Measurements from ENCODE around the gene COL6A1.
"Not testable (repeated sequence)": the region's sequence is repeated elsewhere in the genome, so short reads cannot be mapped to it uniquely, and the experiment has no call there.

The COL6A1 gene

GRCh38 chr21:45965084-45965809 lies 16.3 kb upstream of the COL6A1 start:
- no peak for ATAC-seq

GRCh38 chr21:45966791-45967394 lies 14.7 kb upstream of the COL6A1 start:
- no peak for ATAC-seq

GRCh38 chr21:45969921-45970673 lies 11.5 kb upstream of the COL6A1 start:
- no peak for ATAC-seq

GRCh38 chr21:45970674-45971615 lies 10.6 kb upstream of the COL6A1 start:
- peak; percentile 51 to 56 for ATAC-seq

GRCh38 chr21:45971616-45972352 lies 9.8 kb upstream of the COL6A1 start:
- no peak for ATAC-seq

GRCh38 chr21:45972353-45972715 lies 9.2 kb upstream of the COL6A1 start:
- no peak for ATAC-seq

GRCh38 chr21:45972716-45973474 lies 8.7 kb upstream of the COL6A1 start:
- peak; percentile 4 to 6 for ATAC-seq

GRCh38 chr21:45973475-45974072 lies 8.0 kb upstream of the COL6A1 start:
- peak; percentile 81 for ATAC-seq

GRCh38 chr21:45974073-45975019 lies 7.2 kb upstream of the COL6A1 start:
- ATAC-seq: peak; percentile 27 to 36

- no peak for ATAC-seq
Measured at GRCh38 chr21:45975020-45975666, 6.4 kb upstream of the COL6A1 start.

GRCh38 chr21:45975667-45976409 lies 5.7 kb upstream of the COL6A1 start:
- ATAC-seq: not testable (repeated sequence)

GRCh38 chr21:45976701-45977311 lies 4.8 kb upstream of the COL6A1 start:
- ATAC-seq: no peak

- ATAC-seq: no peak
Measured at GRCh38 chr21:45977396-45977795, 4.2 kb upstream of the COL6A1 start.

GRCh38 chr21:45979141-45979631 lies 2.4 kb upstream of the COL6A1 start:
- ATAC-seq: peak; percentile 30 to 34

- ATAC-seq: no peak
Measured at GRCh38 chr21:45979651-45980050, 1.9 kb upstream of the COL6A1 start.

- no peak for ATAC-seq
Measured at GRCh38 chr21:45980271-45980670, 1.3 kb upstream of the COL6A1 start.

- ATAC-seq: no peak
Measured at GRCh38 chr21:45980697-45981096, 873 bp upstream of the COL6A1 start.

All from activated CD4-positive, CD25-positive, alpha-beta regulatory T cell treated with anti-CD3 and anti-CD28 coated beads, Interleukin-2, amount 50 U/mL, for 24 hours (primary cell).